ENCODE data around the gene DMAC2.
A peak's percentile ranks its signal among the peaks of the same experiment; 100 is the strongest.
"Not testable (repeated sequence)": the region's sequence is repeated elsewhere in the genome, so short reads cannot be mapped to it uniquely, and the experiment has no call there.

DMAC2 gene

GRCh38 chr19:41442473-41443355 lies 3.0 kb upstream of the DMAC2 start, which contains the start of gene ERICH4:
Gene ERICH4 (plus strand): TSS chr19:41443156. CDS start chr19:41443170, 14 bp downstream.
- no peak for DNase-seq

GRCh38 chr19:41441321-41441945 lies 1.7 kb upstream of the DMAC2 start:
- DNase-seq: no peak

GRCh38 chr19:41437944-41438574 lies 1.7 kb downstream of the DMAC2 start:
- no peak for DNase-seq

- DNase-seq: no peak
Measured at GRCh38 chr19:41436674-41436951, 3.1 kb downstream of the DMAC2 start.

GRCh38 chr19:41435936-41436673 lies 3.6 kb downstream of the DMAC2 start:
- DNase-seq: no peak

- DNase-seq: not testable (repeated sequence)
Measured at GRCh38 chr19:41435376-41435775, 4.3 kb downstream of the DMAC2 start.

GRCh38 chr19:41434450-41434849 lies 5.3 kb downstream of the DMAC2 start:
- DNase-seq: no peak

- DNase-seq: no peak
Measured at GRCh38 chr19:41433171-41433570, 6.5 kb downstream of the DMAC2 start.

- peak; percentile 39 for DNase-seq
Measured at GRCh38 chr19:41431426-41432386, 8.0 kb downstream of the DMAC2 start.

- DNase-seq: no peak
Measured at GRCh38 chr19:41430922-41431321, 8.8 kb downstream of the DMAC2 start.

GRCh38 chr19:41428481-41428859 lies 11.2 kb downstream of the DMAC2 start:
- DNase-seq: no peak

- peak; percentile 47 for DNase-seq
Measured at GRCh38 chr19:41427647-41428480, 11.8 kb downstream of the DMAC2 start.

- peak; percentile 56 for DNase-seq
Measured at GRCh38 chr19:41426952-41427646, 12.6 kb downstream of the DMAC2 start, which contains the start of gene B3GNT8. Gene B3GNT8 (minus strand): TSS chr19:41427374. CDS start chr19:41426778, 596 bp downstream.

GRCh38 chr19:41426116-41426841 lies 13.4 kb downstream of the DMAC2 start:
- no peak for DNase-seq

- no peak for DNase-seq
Measured at GRCh38 chr19:41425174-41426115, 14.3 kb downstream of the DMAC2 start.

GRCh38 chr19:41424335-41425173 lies 15.2 kb downstream of the DMAC2 start:
- no peak for DNase-seq

- DNase-seq: no peak
Measured at GRCh38 chr19:41422955-41423354, 16.8 kb downstream of the DMAC2 start.

Data from CD4-positive, alpha-beta T cell treated with Interleukin-15 for 1 hour (primary cell).